Measurements from ENCODE around the gene TMEM200B.
"Not testable (repeated sequence)": the region's sequence is repeated elsewhere in the genome, so short reads cannot be mapped to it uniquely, and the experiment has no call there.

The TMEM200B gene

GRCh38 chr1:29123887-29124365, at the start of gene TMEM200B:
TMEM200B (minus strand) TSS chr1:29123903; CDS start chr1:29121828, 2,075 bp downstream.
- DNase-seq, result no peak

GRCh38 chr1:29172415-29172939, 48.8 kb upstream of the TMEM200B start:
- DNase-seq, result no peak

- DNase-seq, result no peak
Measured at GRCh38 chr1:29171521-29171920, 47.8 kb upstream of the TMEM200B start.

GRCh38 chr1:29171089-29171488, 47.4 kb upstream of the TMEM200B start:
- DNase-seq, result no peak

- DNase-seq, result no peak
Measured at GRCh38 chr1:29169976-29170375, 46.3 kb upstream of the TMEM200B start.

- DNase-seq, result no peak
Measured at GRCh38 chr1:29167904-29168303, 44.2 kb upstream of the TMEM200B start.

GRCh38 chr1:29166291-29166878, 42.7 kb upstream of the TMEM200B start:
- DNase-seq, result no peak

- no peak for DNase-seq
Measured at GRCh38 chr1:29164588-29164987, 40.9 kb upstream of the TMEM200B start.

- no peak for DNase-seq
Measured at GRCh38 chr1:29162476-29163138, 38.9 kb upstream of the TMEM200B start.

- DNase-seq, result no peak
Measured at GRCh38 chr1:29162025-29162424, 38.3 kb upstream of the TMEM200B start.

GRCh38 chr1:29159773-29160172, 36.1 kb upstream of the TMEM200B start:
- DNase-seq, result no peak

- no peak for DNase-seq
Measured at GRCh38 chr1:29157269-29157601, 33.5 kb upstream of the TMEM200B start.

- no peak for DNase-seq
Measured at GRCh38 chr1:29156543-29157268, 33.0 kb upstream of the TMEM200B start.

GRCh38 chr1:29152046-29152805, 28.5 kb upstream of the TMEM200B start:
- no peak for DNase-seq

GRCh38 chr1:29150346-29150745, 26.6 kb upstream of the TMEM200B start:
- DNase-seq, result not testable (repeated sequence)

GRCh38 chr1:29148656-29149491, 25.2 kb upstream of the TMEM200B start:
- no peak for DNase-seq

- DNase-seq, result no peak
Measured at GRCh38 chr1:29145739-29146437, 22.2 kb upstream of the TMEM200B start.

GRCh38 chr1:29144178-29144577, 20.5 kb upstream of the TMEM200B start:
- DNase-seq, result no peak

- no peak for DNase-seq
Measured at GRCh38 chr1:29142714-29143113, 19.0 kb upstream of the TMEM200B start.

- DNase-seq, result no peak
Measured at GRCh38 chr1:29136391-29136915, 12.8 kb upstream of the TMEM200B start.

- no peak for DNase-seq
Measured at GRCh38 chr1:29134695-29135028, 11.0 kb upstream of the TMEM200B start.

Measured in activated CD4-positive, alpha-beta T cell treated with anti-CD3 and anti-CD28 coated beads, Interleukin-2, amount 50 U/mL, for 16 hours (primary cell).